IPS-18a (cell line): ENCODE results near the gene ABCG4.
"Not testable (repeated sequence)": the region's sequence is repeated elsewhere in the genome, so short reads cannot be mapped to it uniquely, and the experiment has no call there.

Experiments used
- H3K27ac ChIP-seq: one replicate; pipeline ENCODE4 v1.5.1; 2013; ENCODE audit warnings: low read length
- H3K27me3 ChIP-seq: one replicate; pipeline ENCODE4 v1.6.1; 2013; ENCODE audit warnings: mild to moderate bottlenecking, low read length; ENCODE audit not compliant: control insufficient read depth, insufficient read depth
- H3K36me3 ChIP-seq: one replicate; pipeline ENCODE4 v1.6.1; 2013; ENCODE audit warnings: low read depth, low read length; ENCODE audit not compliant: control insufficient read depth
- H3K4me1 ChIP-seq: one replicate; pipeline ENCODE4 v1.6.1; 2013; ENCODE audit warnings: low read depth, low read length; ENCODE audit not compliant: control insufficient read depth
- H3K4me3 ChIP-seq: one replicate; pipeline ENCODE4 v1.5.1; 2013; ENCODE audit warnings: low read length
- H3K9ac ChIP-seq: one replicate; pipeline ENCODE4 v1.6.1; 2013; ENCODE audit warnings: mild to moderate bottlenecking, low read length, moderate library complexity
- H3K9me3 ChIP-seq: one replicate; pipeline ENCODE4 v1.6.1; 2013; ENCODE audit warnings: low read depth, low read length; ENCODE audit not compliant: control insufficient read depth

The ABCG4 gene

GRCh38 chr11:119117004-119117706 is 31.7 kb upstream of the ABCG4 start:
- H3K4me1 ChIP-seq = peaks cover 6% of the 10 kb centered on the region
- H3K27ac ChIP-seq = no peak overlapping the region
- H3K27me3 ChIP-seq = no peaks in the 10 kb centered on the region
- no peaks in the 10 kb centered on the region for H3K36me3 ChIP-seq
- H3K4me3 ChIP-seq = no peak overlapping the region
- no peak overlapping the region for H3K9ac ChIP-seq
- no peaks in the 10 kb centered on the region for H3K9me3 ChIP-seq

DNA sequence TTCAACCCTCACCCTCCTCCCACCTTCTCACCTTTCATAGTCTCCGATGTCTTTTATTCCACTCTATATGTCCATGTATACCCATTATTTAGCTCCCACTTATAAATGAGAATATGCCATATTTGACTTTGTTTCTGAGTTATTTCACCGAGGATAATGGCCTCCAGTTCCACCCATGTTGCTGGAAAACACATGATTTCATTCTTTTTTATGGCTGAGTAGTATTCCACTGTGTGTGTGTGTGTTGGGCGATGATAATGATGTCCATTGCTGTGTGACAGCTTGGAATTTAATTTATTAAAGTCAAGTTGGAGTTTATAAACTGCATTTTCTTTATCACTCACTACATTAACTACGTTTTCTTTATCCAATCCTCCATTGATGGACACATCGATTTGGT is 30.6 kb upstream of the ABCG4 start:
- Histone ChIP-seq H3K27ac (no peak overlapping the region), H3K9ac (no peak overlapping the region), H3K4me1 (peaks cover 6% of the 10 kb centered on the region), H3K27me3 (no peaks in the 10 kb centered on the region), H3K36me3 (no peaks in the 10 kb centered on the region), H3K4me3 (no peak overlapping the region), H3K9me3 (no peaks in the 10 kb centered on the region)

DNA sequence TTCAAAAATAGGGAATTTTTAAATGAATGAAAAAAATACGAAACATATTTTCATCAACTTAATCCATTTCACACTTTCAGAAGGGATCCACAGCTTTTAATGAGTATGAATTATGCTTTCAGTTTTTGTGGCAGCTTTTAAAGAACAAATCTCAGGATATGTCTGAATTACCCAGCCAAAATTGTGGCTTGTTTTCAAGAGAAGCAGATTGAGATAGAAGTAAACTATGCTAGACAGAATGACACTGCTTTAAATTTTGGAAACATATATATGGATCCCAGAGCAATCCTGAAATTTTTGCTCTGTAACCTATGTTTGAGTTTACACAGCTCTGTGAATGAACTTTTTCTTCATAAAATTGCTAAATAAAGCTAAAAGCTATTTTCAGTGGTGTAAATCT is 29.9 kb upstream of the ABCG4 start:
- Histone ChIP-seq H3K4me3 (no peak overlapping the region), H3K36me3 (peaks cover 3% of the 10 kb centered on the region), H3K27ac (no peak overlapping the region), H3K9me3 (no peaks in the 10 kb centered on the region), H3K27me3 (no peaks in the 10 kb centered on the region), H3K9ac (no peak overlapping the region), H3K4me1 (peaks cover 6% of the 10 kb centered on the region)

- Histone ChIP-seq H3K4me1 (peaks cover 6% of the 10 kb centered on the region), H3K36me3 (peaks cover 9% of the 10 kb centered on the region), H3K27me3 (no peaks in the 10 kb centered on the region), H3K9ac (peak overlapping the region; percentile 61), H3K9me3 (no peaks in the 10 kb centered on the region), H3K4me3 (peak overlapping the region; percentile 94), H3K27ac (peak overlapping the region; percentile 63)
Observed at GRCh38 chr11:119120639-119121007, 28.2 kb upstream of the ABCG4 start.

GRCh38 chr11:119121008-119121810 is 27.6 kb upstream of the ABCG4 start, which contains the start of gene HINFP:
Gene HINFP (plus strand): TSS chr11:119121580. CDS start chr11:119126945, 5,365 bp downstream.
- peak within 1 kb of the TSS; percentile 70 for H3K27ac ChIP-seq
- H3K9ac ChIP-seq = peak within 1 kb of the TSS; percentile 66
- H3K4me3 ChIP-seq = peak within 1 kb of the TSS; percentile 94
- H3K4me1 ChIP-seq = peaks cover 6% of the 10 kb centered on the region
- H3K9me3 ChIP-seq = no peaks in the 10 kb centered on the region
- H3K36me3 ChIP-seq = peaks cover 9% of the 10 kb centered on the region
- no peaks in the 10 kb centered on the region for H3K27me3 ChIP-seq

GRCh38 chr11:119121811-119122124 is 27.1 kb upstream of the ABCG4 start:
- Histone ChIP-seq H3K4me3 (peak overlapping the region; percentile 94), H3K9me3 (no peaks in the 10 kb centered on the region), H3K36me3 (peaks cover 9% of the 10 kb centered on the region), H3K4me1 (peaks cover 6% of the 10 kb centered on the region), H3K9ac (peak overlapping the region; percentile 66), H3K27me3 (no peaks in the 10 kb centered on the region), H3K27ac (peak overlapping the region; percentile 70)

DNA sequence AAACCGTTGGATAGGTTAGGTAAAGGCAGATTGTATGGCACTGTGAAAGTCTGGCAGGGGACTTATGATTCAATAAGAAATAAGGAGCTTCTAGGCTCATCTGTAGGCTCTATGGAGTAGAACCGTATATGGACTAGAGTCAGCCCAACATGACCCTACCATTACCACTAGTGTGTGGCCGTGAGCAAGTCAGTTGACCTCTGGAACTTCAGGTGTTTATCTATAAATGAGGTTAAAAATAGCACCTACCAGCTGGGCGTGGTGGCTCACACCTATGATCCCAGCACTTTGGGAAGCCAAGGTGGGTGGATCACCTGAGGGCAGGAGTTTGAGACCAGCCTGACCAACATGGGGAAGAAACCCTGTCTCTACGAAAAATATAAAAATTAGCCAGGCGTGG is 23.0 kb upstream of the ABCG4 start:
- Histone ChIP-seq H3K27ac (no peak overlapping the region), H3K4me1 (peaks cover 2% of the 10 kb centered on the region), H3K9me3 (no peaks in the 10 kb centered on the region), H3K9ac (no peak overlapping the region), H3K4me3 (no peak overlapping the region), H3K27me3 (no peaks in the 10 kb centered on the region), H3K36me3 (peaks cover 17% of the 10 kb centered on the region)

GRCh38 chr11:119126675-119127268 is 22.1 kb upstream of the ABCG4 start:
- Histone ChIP-seq H3K4me1 (no peaks in the 10 kb centered on the region), H3K27me3 (no peaks in the 10 kb centered on the region), H3K36me3 (peaks cover 26% of the 10 kb centered on the region), H3K4me3 (no peak overlapping the region), H3K9ac (no peak overlapping the region), H3K9me3 (no peaks in the 10 kb centered on the region), H3K27ac (no peak overlapping the region)

DNA sequence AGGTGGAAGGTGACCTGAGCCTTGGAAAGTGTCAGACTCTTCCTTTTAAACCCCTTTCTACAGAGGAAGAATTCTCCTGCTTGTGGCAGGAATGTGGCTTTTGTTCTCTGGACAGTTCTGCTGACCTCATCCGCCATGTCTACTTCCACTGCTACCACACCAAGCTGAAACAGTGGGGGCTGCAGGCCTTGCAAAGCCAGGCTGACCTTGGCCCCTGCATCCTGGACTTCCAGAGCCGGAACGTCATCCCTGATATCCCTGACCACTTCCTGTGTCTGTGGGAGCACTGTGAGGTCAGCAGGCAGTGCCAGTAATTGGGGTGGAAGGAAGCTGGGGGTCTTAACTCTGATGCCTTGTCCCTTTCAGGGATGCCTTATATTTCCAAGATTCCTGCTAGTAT is 18.2 kb upstream of the ABCG4 start:
- no peak overlapping the region for H3K9ac ChIP-seq
- H3K9me3 ChIP-seq = no peaks in the 10 kb centered on the region
- peaks cover 44% of the 10 kb centered on the region for H3K36me3 ChIP-seq
- H3K27me3 ChIP-seq = no peaks in the 10 kb centered on the region
- H3K4me3 ChIP-seq = no peak overlapping the region
- H3K4me1 ChIP-seq = no peaks in the 10 kb centered on the region
- no peak overlapping the region for H3K27ac ChIP-seq

GRCh38 chr11:119134389-119134978 is 14.4 kb upstream of the ABCG4 start:
- Histone ChIP-seq H3K36me3 (peaks cover 44% of the 10 kb centered on the region), H3K27ac (no peak overlapping the region)

DNA sequence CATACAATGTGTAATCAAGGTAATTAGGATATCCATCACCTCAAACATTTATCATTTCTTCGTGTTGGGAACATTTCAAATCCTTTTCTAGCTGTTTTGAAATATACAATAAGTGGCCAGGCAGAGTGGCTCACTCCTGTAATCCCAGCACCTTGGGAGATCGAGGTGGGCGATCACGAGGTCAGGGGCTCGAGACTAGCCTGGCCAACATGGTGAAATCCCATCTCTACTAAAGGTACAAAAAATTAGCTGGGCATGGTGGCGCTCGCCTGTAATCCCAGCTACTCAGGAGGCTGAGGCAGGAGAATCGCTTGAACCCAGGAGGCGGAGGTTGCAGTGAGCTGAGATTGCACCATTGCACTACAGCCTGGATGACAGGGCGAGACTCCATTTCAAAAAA is 9.6 kb upstream of the ABCG4 start:
- not testable (repeated sequence) for H3K36me3 ChIP-seq, H3K9me3 ChIP-seq, H3K27me3 ChIP-seq, H3K27ac ChIP-seq, H3K4me3 ChIP-seq, H3K4me1 ChIP-seq, H3K9ac ChIP-seq

More at GRCh38 chr11:119134389-119134978, 14.4 kb upstream of the ABCG4 start:
- no peaks in the 10 kb centered on the region for H3K27me3 ChIP-seq
- H3K9me3 ChIP-seq = no peaks in the 10 kb centered on the region
- H3K9ac ChIP-seq = no peak overlapping the region
- no peaks in the 10 kb centered on the region for H3K4me1 ChIP-seq
- no peak overlapping the region for H3K4me3 ChIP-seq
